ENCODE data around the gene APOL5.

APOL5 gene

GRCh38 chr22:35739931-35740380 is 22.3 kb downstream of the APOL5 start:
- Histone ChIP-seq H3K4me1 (ENCODE audit: insufficient read depth, insufficient read length) (peaks cover 10% of the 10 kb centered on the region), H3K4me3 (ENCODE audit: insufficient read length, low read depth) (no peak overlapping the region), H3K9ac (ENCODE audit: insufficient read length, low read depth) (no peak overlapping the region), H3K27me3 (ENCODE audit: insufficient read depth, insufficient read length) (no peaks in the 10 kb centered on the region), H3K9me3 (ENCODE audit: insufficient read depth, low read length) (peaks cover 12% of the 10 kb centered on the region; the same call in 1 of the 2 replicates), H3K36me3 (ENCODE audit: insufficient read depth, insufficient read length, low read length) (peaks cover 31% of the 10 kb centered on the region)
- no peak for DNase-seq (ENCODE audit: low read depth, low spot score)
- TF ChIP-seq YY1 (IDR thresholded peaks at IDR 0.05; ENCODE audit: insufficient read depth, insufficient read length) = no peak
- TF ChIP-seq SUZ12 (IDR thresholded peaks at IDR 0.05; ENCODE audit: extremely low read depth, insufficient read depth, insufficient read length) = no peak
- no peak for TF ChIP-seq ZNF274 (IDR thresholded peaks at IDR 0.05; ENCODE audit: low read depth, low read length)

- Histone ChIP-seq H3K36me3 (ENCODE audit: insufficient read depth, insufficient read length, low read length) (peaks cover 38% of the 10 kb centered on the region), H3K9me3 (ENCODE audit: insufficient read depth, low read length) (peaks cover 8% of the 10 kb centered on the region; the same call in 1 of the 2 replicates), H3K9ac (ENCODE audit: insufficient read length, low read depth) (no peak overlapping the region), H3K27me3 (ENCODE audit: insufficient read depth, insufficient read length) (no peaks in the 10 kb centered on the region), H3K4me1 (ENCODE audit: insufficient read depth, insufficient read length) (peaks cover 10% of the 10 kb centered on the region), H3K4me3 (ENCODE audit: insufficient read length, low read depth) (no peak overlapping the region)
- TF ChIP-seq SUZ12 (IDR thresholded peaks at IDR 0.05; ENCODE audit: extremely low read depth, insufficient read depth, insufficient read length) = no peak
- no peak for TF ChIP-seq YY1 (IDR thresholded peaks at IDR 0.05; ENCODE audit: insufficient read depth, insufficient read length)
- no peak for TF ChIP-seq ZNF274 (IDR thresholded peaks at IDR 0.05; ENCODE audit: low read depth, low read length)
- no peak for DNase-seq (ENCODE audit: low read depth, low spot score)
These were observed 22.9 kb downstream of the APOL5 start for GRCh38 chr22:35740616-35741015.

- no peak overlapping the region for H3K4me3 ChIP-seq (ENCODE audit: insufficient read length, low read depth)
- H3K4me1 ChIP-seq (ENCODE audit: insufficient read depth, insufficient read length) = peaks cover 10% of the 10 kb centered on the region
- no peaks in the 10 kb centered on the region for H3K27me3 ChIP-seq (ENCODE audit: insufficient read depth, insufficient read length)
- no peak for DNase-seq (ENCODE audit: low read depth, low spot score)
- no peak overlapping the region for H3K9ac ChIP-seq (ENCODE audit: insufficient read length, low read depth)
- H3K9me3 ChIP-seq (ENCODE audit: insufficient read depth, low read length) = no peaks in the 10 kb centered on the region
- no peak for TF ChIP-seq ZNF274 (IDR thresholded peaks at IDR 0.05; ENCODE audit: low read depth, low read length)
- peaks cover 49% of the 10 kb centered on the region for H3K36me3 ChIP-seq (ENCODE audit: insufficient read depth, insufficient read length, low read length)
These were observed 24.8 kb downstream of the APOL5 start for GRCh38 chr22:35742342-35743100.

GRCh38 chr22:35743326-35743860 is 25.7 kb downstream of the APOL5 start:
- Histone ChIP-seq H3K36me3 (ENCODE audit: insufficient read depth, insufficient read length, low read length) (peaks cover 44% of the 10 kb centered on the region), H3K27me3 (ENCODE audit: insufficient read depth, insufficient read length) (no peaks in the 10 kb centered on the region), H3K9me3 (ENCODE audit: insufficient read depth, low read length) (no peaks in the 10 kb centered on the region), H3K4me1 (ENCODE audit: insufficient read depth, insufficient read length) (peaks cover 8% of the 10 kb centered on the region), H3K9ac (ENCODE audit: insufficient read length, low read depth) (no peak overlapping the region), H3K4me3 (ENCODE audit: insufficient read length, low read depth) (no peak overlapping the region)
- no peak for DNase-seq (ENCODE audit: low read depth, low spot score)
- TF ChIP-seq YY1 (IDR thresholded peaks at IDR 0.05; ENCODE audit: insufficient read depth, insufficient read length) = no peak

- Histone ChIP-seq H3K36me3 (ENCODE audit: insufficient read depth, insufficient read length, low read length) (peaks cover 36% of the 10 kb centered on the region), H3K27me3 (ENCODE audit: insufficient read depth, insufficient read length) (no peaks in the 10 kb centered on the region), H3K4me1 (ENCODE audit: insufficient read depth, insufficient read length) (no peaks in the 10 kb centered on the region), H3K9ac (ENCODE audit: insufficient read length, low read depth) (no peak overlapping the region), H3K9me3 (ENCODE audit: insufficient read depth, low read length) (no peaks in the 10 kb centered on the region), H3K4me3 (ENCODE audit: insufficient read length, low read depth) (no peak overlapping the region)
- no peak for DNase-seq (ENCODE audit: low read depth, low spot score)
- TF ChIP-seq YY1 (IDR thresholded peaks at IDR 0.05; ENCODE audit: insufficient read depth, insufficient read length) = no peak
- no peak for TF ChIP-seq ZNF274 (IDR thresholded peaks at IDR 0.05; ENCODE audit: low read depth, low read length)
- no peak for TF ChIP-seq SUZ12 (IDR thresholded peaks at IDR 0.05; ENCODE audit: extremely low read depth, insufficient read depth, insufficient read length)
These were observed 28.6 kb downstream of the APOL5 start for GRCh38 chr22:35746248-35746647.

- Histone ChIP-seq H3K4me1 (ENCODE audit: insufficient read depth, insufficient read length) (no peaks in the 10 kb centered on the region), H3K27me3 (ENCODE audit: insufficient read depth, insufficient read length) (no peaks in the 10 kb centered on the region), H3K9me3 (ENCODE audit: insufficient read depth, low read length) (no peaks in the 10 kb centered on the region), H3K9ac (ENCODE audit: insufficient read length, low read depth) (no peak overlapping the region), H3K36me3 (ENCODE audit: insufficient read depth, insufficient read length, low read length) (peaks cover 29% of the 10 kb centered on the region), H3K4me3 (ENCODE audit: insufficient read length, low read depth) (no peak overlapping the region)
- no peak for TF ChIP-seq SUZ12 (IDR thresholded peaks at IDR 0.05; ENCODE audit: extremely low read depth, insufficient read depth, insufficient read length)
- TF ChIP-seq ZNF274 (IDR thresholded peaks at IDR 0.05; ENCODE audit: low read depth, low read length) = no peak
- no peak for TF ChIP-seq YY1 (IDR thresholded peaks at IDR 0.05; ENCODE audit: insufficient read depth, insufficient read length)
- no peak for DNase-seq (ENCODE audit: low read depth, low spot score)
These were observed 29.5 kb downstream of the APOL5 start for GRCh38 chr22:35746946-35747703.

- H3K4me1 ChIP-seq (ENCODE audit: insufficient read depth, insufficient read length) = no peaks in the 10 kb centered on the region
- no peak for DNase-seq (ENCODE audit: low read depth, low spot score)
- H3K27me3 ChIP-seq (ENCODE audit: insufficient read depth, insufficient read length) = no peaks in the 10 kb centered on the region
- H3K36me3 ChIP-seq (ENCODE audit: insufficient read depth, insufficient read length, low read length) = peaks cover 28% of the 10 kb centered on the region
- TF ChIP-seq YY1 (IDR thresholded peaks at IDR 0.05; ENCODE audit: insufficient read depth, insufficient read length) (no peak), ZNF274 (IDR thresholded peaks at IDR 0.05; ENCODE audit: low read depth, low read length) (no peak), SUZ12 (IDR thresholded peaks at IDR 0.05; ENCODE audit: extremely low read depth, insufficient read depth, insufficient read length) (no peak)
- H3K9me3 ChIP-seq (ENCODE audit: insufficient read depth, low read length) = no peaks in the 10 kb centered on the region
- H3K4me3 ChIP-seq (ENCODE audit: insufficient read length, low read depth) = no peak overlapping the region
- H3K9ac ChIP-seq (ENCODE audit: insufficient read length, low read depth) = no peak overlapping the region
These were observed 32.1 kb downstream of the APOL5 start for GRCh38 chr22:35749808-35750207.

Data from NT2/D1 (cell line).